ENCODE results near the gene FBXO48. TPM values are rescaled to one million over a fixed set of nuclear protein-coding genes. Genes with fewer than 3 reads are reported as not detected.

Gene FBXO48
- total RNA-seq, 2 experiments from 2014 or later: 1.5 to 6.8 TPM

- intact Hi-C loops (cut with micrococcal nuclease; ENCODE audit: unreplicated experiment): no loop called here
- no peak for TF ChIP-seq EZH2phosphoT487 (IDR thresholded peaks at IDR 0.05; ENCODE audit: borderline replicate concordance, low read depth, low read length)
- no peaks in the 10 kb centered on the region for H3K9me3 ChIP-seq (ENCODE audit: low read length)
- H2AFZ ChIP-seq (ENCODE audit: low read length): no peak overlapping the region
- no peak overlapping the region for H3K27ac ChIP-seq (ENCODE audit: low read depth, low read length, poor library complexity, severe bottlenecking)
- no peaks in the 10 kb centered on the region for H3K9me2 ChIP-seq (ENCODE audit: insufficient read depth, low read length)
- H3K4me2 ChIP-seq (ENCODE audit: low read length): no peak overlapping the region
- H3K36me3 ChIP-seq (ENCODE audit: insufficient read depth, low read length): no peaks in the 10 kb centered on the region
- H3K4me3 ChIP-seq (ENCODE audit: low read depth, low read length, poor library complexity, severe bottlenecking): no peak overlapping the region
- BruUV-seq (replicated peaks): no TSS peak
- CTCF ChIA-PET (ENCODE audit: unreplicated experiment): no interaction called here
- no peaks in the 10 kb centered on the region for H3K79me2 ChIP-seq (ENCODE audit: insufficient read depth, low read depth, low read length)
- POLR2A ChIA-PET: interaction anchor here (1.0 kb wide), 1 partner anchor 16 kb away, joined by 3 read pairs; the partner anchor contains the start of genes APLF and FBXO48
- no peak for DNase-seq (ENCODE audit: low spot score)
- no peaks in the 10 kb centered on the region for H3K4me1 ChIP-seq (ENCODE audit: insufficient read depth, low read length, poor library complexity, severe bottlenecking)
- H4K20me1 ChIP-seq (ENCODE audit: insufficient read depth, low read length): no peaks in the 10 kb centered on the region
Measured at GRCh38 chr2:68483011-68483410, 15.9 kb upstream of the FBXO48 start.

GRCh38 chr2:68482296-68482820, 15.3 kb upstream of the FBXO48 start:
- H2AFZ ChIP-seq (ENCODE audit: low read length): no peak overlapping the region
- BruUV-seq (replicated peaks): no TSS peak
- no peak overlapping the region for H3K4me3 ChIP-seq (ENCODE audit: low read depth, low read length, poor library complexity, severe bottlenecking)
- H3K9me2 ChIP-seq (ENCODE audit: insufficient read depth, low read length): no peaks in the 10 kb centered on the region
- ChIA-PET POLR2A (interaction anchor here (1.0 kb wide), 1 partner anchor 15 kb away, joined by 3 read pairs; the partner anchor contains the start of genes APLF and FBXO48), CTCF (ENCODE audit: unreplicated experiment) (no interaction called here)
- intact Hi-C loops (cut with micrococcal nuclease; ENCODE audit: unreplicated experiment): no loop called here
- H3K27ac ChIP-seq (ENCODE audit: low read depth, low read length, poor library complexity, severe bottlenecking): no peak overlapping the region
- no peaks in the 10 kb centered on the region for H3K4me1 ChIP-seq (ENCODE audit: insufficient read depth, low read length, poor library complexity, severe bottlenecking)
- no peaks in the 10 kb centered on the region for H3K79me2 ChIP-seq (ENCODE audit: insufficient read depth, low read depth, low read length)
- TF ChIP-seq CTCF (conservative IDR thresholded peaks at IDR 0.05; ENCODE audit: low read length) (no peak), EZH2phosphoT487 (IDR thresholded peaks at IDR 0.05; ENCODE audit: borderline replicate concordance, low read depth, low read length) (no peak)
- no peak overlapping the region for H3K4me2 ChIP-seq (ENCODE audit: low read length)
- no peaks in the 10 kb centered on the region for H3K9me3 ChIP-seq (ENCODE audit: low read length)
- H4K20me1 ChIP-seq (ENCODE audit: insufficient read depth, low read length): no peaks in the 10 kb centered on the region
- DNase-seq (ENCODE audit: low spot score): no peak
- no peaks in the 10 kb centered on the region for H3K36me3 ChIP-seq (ENCODE audit: insufficient read depth, low read length)

GRCh38 chr2:68478688-68479087, 11.6 kb upstream of the FBXO48 start:
- Histone ChIP-seq H2AFZ (ENCODE audit: low read length) (no peak overlapping the region), H3K9me2 (ENCODE audit: insufficient read depth, low read length) (no peaks in the 10 kb centered on the region), H3K4me3 (ENCODE audit: low read depth, low read length, poor library complexity, severe bottlenecking) (no peak overlapping the region), H3K4me1 (ENCODE audit: insufficient read depth, low read length, poor library complexity, severe bottlenecking) (no peaks in the 10 kb centered on the region), H4K20me1 (ENCODE audit: insufficient read depth, low read length) (no peaks in the 10 kb centered on the region), H3K36me3 (ENCODE audit: insufficient read depth, low read length) (no peaks in the 10 kb centered on the region), H3K79me2 (ENCODE audit: insufficient read depth, low read depth, low read length) (no peaks in the 10 kb centered on the region), H3K9me3 (ENCODE audit: low read length) (no peaks in the 10 kb centered on the region), H3K27ac (ENCODE audit: low read depth, low read length, poor library complexity, severe bottlenecking) (no peak overlapping the region), H3K4me2 (ENCODE audit: low read length) (no peak overlapping the region)
- no TSS peak for BruUV-seq (replicated peaks)
- intact Hi-C loops (cut with micrococcal nuclease; ENCODE audit: unreplicated experiment): no loop called here
- ChIA-PET POLR2A (no interaction called here), CTCF (ENCODE audit: unreplicated experiment) (no interaction called here)
- TF ChIP-seq EZH2phosphoT487 (IDR thresholded peaks at IDR 0.05; ENCODE audit: borderline replicate concordance, low read depth, low read length): no peak
- TF ChIP-seq CTCF (conservative IDR thresholded peaks at IDR 0.05; ENCODE audit: low read length): no peak
- DNase-seq (ENCODE audit: low spot score): no peak
